Stimulated activated CD4-positive, alpha-beta T cell treated with anti-CD3 and anti-CD28 coated beads, Interleukin-15, amount 100 ng/mL, for 48 hours (primary cell): Measurements from ENCODE around the gene DNMT1.
"Not testable (repeated sequence)": the region's sequence is repeated elsewhere in the genome, so short reads cannot be mapped to it uniquely, and the experiment has no call there.

Source experiments
- DNase-seq, 2 donors: peaks; one replicate each; pipeline ENCODE4 v3.0.0-alpha.2; 2020; ENCODE audit warnings: low read depth in 2 of 2

DNMT1 gene

GRCh38 chr19:10222201-10222890, 27.6 kb upstream of the DNMT1 start:
- no peak for DNase-seq

GRCh38 chr19:10220695-10221094, 25.9 kb upstream of the DNMT1 start:
- no peak for DNase-seq

- no peak for DNase-seq
These were observed 24.9 kb upstream of the DNMT1 start for GRCh38 chr19:10219678-10220077.

- DNase-seq, result no peak
These were observed 22.3 kb upstream of the DNMT1 start for GRCh38 chr19:10217085-10217484.

- DNase-seq, result no peak
These were observed 20.0 kb upstream of the DNMT1 start for GRCh38 chr19:10214784-10215183.

- DNase-seq, result no peak
These were observed 16.9 kb upstream of the DNMT1 start for GRCh38 chr19:10211691-10212090.

GRCh38 chr19:10211061-10211460, 16.3 kb upstream of the DNMT1 start:
- no peak for DNase-seq

- no peak for DNase-seq
These were observed 14.6 kb upstream of the DNMT1 start for GRCh38 chr19:10209315-10209714.

GRCh38 chr19:10207026-10207425, 12.3 kb upstream of the DNMT1 start:
- no peak for DNase-seq

- no peak for DNase-seq
These were observed 11.6 kb upstream of the DNMT1 start for GRCh38 chr19:10206226-10206885.

- no peak for DNase-seq
These were observed 10.9 kb upstream of the DNMT1 start for GRCh38 chr19:10205636-10206035.

GRCh38 chr19:10203686-10204085, 8.9 kb upstream of the DNMT1 start:
- DNase-seq, result no peak

- DNase-seq, result no peak
These were observed 6.4 kb upstream of the DNMT1 start for GRCh38 chr19:10201176-10201575.

GRCh38 chr19:10200101-10200500, 5.3 kb upstream of the DNMT1 start:
- not testable (repeated sequence) for DNase-seq

- DNase-seq, result not testable (repeated sequence)
These were observed 4.3 kb upstream of the DNMT1 start for GRCh38 chr19:10198889-10199644.

- no peak for DNase-seq
These were observed 406 bp upstream of the DNMT1 start for GRCh38 chr19:10195199-10195519.

- peak; percentile 16 to 33 for DNase-seq
These were observed 808 bp downstream of the DNMT1 start for GRCh38 chr19:10193790-10194499.

- no peak for DNase-seq
These were observed 1.8 kb downstream of the DNMT1 start for GRCh38 chr19:10192922-10193321.

- no peak for DNase-seq
These were observed 3.4 kb downstream of the DNMT1 start for GRCh38 chr19:10191347-10191746.

- DNase-seq, result no peak
These were observed 4.7 kb downstream of the DNMT1 start for GRCh38 chr19:10190026-10190425.

- no peak for DNase-seq
These were observed 5.1 kb downstream of the DNMT1 start for GRCh38 chr19:10189616-10190015.

GRCh38 chr19:10187315-10187714, 7.4 kb downstream of the DNMT1 start:
- DNase-seq, result no peak
